SH-SY5Y (cell line): ENCODE measurements around the gene S100PBP.

Experiments used
- GATA2 ChIP-seq: IDR thresholded peaks from 2 replicates; pipeline ENCODE4 v1.6.1; 2011; ENCODE audit warnings: mild to moderate bottlenecking, low read depth, low read length
- GATA3 ChIP-seq: IDR thresholded peaks from 2 replicates; pipeline ENCODE4 v1.6.1; 2011; ENCODE audit warnings: low read depth, mild to moderate bottlenecking, low read length, moderate library complexity

- TF ChIP-seq GATA3 (no peak), GATA2 (no peak)
Observed at GRCh38 chr1:32801096-32801715, 16.2 kb upstream of the S100PBP start.
